GM19324 (cell line): ENCODE measurements around the gene BATF3.

ENCODE experiments used
- ATAC-seq: cut with Tn5 transposase; IDR thresholded peaks from one replicate; pipeline ENCODE4 v1.9.1; 2021; ENCODE audit warnings: mild to moderate bottlenecking, moderate library complexity; ENCODE audit not compliant: unreplicated experiment, low FRiP score

Gene BATF3

GRCh38 chr1:212710566-212710965 is 10.9 kb upstream of the BATF3 start:
- no peak for ATAC-seq

DNA sequence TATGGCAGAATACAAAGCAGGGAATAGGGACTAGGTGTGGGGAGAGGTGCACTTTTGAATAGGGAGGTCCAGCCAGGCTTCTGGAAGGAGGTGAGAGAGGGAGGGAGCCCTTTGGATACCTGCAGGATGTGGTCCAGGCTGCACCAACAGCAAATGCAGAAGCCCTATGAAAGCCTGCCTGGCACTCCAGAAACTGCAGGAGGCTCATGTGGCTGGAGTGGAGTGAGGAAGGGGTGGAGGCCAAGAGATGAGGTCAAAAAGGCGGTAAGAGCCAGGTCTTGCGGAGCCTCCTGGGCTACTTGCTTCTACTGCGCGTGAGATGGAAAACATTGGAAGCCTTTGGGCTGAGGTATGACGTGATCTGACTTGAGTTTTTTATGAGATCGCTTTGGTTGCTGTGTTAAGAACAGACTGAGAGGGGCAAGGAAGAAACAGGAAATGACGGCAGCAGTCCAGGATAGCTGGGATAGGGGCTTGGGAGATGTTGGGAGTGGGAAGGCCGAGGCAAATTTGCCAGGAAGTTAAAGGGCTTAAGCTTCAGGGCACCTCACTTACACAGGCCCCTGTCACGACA is 4.4 kb upstream of the BATF3 start:
- no peak for ATAC-seq

GRCh38 chr1:212702672-212703071 is 3.0 kb upstream of the BATF3 start:
- no peak for ATAC-seq

GRCh38 chr1:212701910-212702309 is 2.3 kb upstream of the BATF3 start:
- ATAC-seq: no peak

GRCh38 chr1:212700892-212701819 is 1.5 kb upstream of the BATF3 start:
- ATAC-seq: peak; percentile 35

DNA sequence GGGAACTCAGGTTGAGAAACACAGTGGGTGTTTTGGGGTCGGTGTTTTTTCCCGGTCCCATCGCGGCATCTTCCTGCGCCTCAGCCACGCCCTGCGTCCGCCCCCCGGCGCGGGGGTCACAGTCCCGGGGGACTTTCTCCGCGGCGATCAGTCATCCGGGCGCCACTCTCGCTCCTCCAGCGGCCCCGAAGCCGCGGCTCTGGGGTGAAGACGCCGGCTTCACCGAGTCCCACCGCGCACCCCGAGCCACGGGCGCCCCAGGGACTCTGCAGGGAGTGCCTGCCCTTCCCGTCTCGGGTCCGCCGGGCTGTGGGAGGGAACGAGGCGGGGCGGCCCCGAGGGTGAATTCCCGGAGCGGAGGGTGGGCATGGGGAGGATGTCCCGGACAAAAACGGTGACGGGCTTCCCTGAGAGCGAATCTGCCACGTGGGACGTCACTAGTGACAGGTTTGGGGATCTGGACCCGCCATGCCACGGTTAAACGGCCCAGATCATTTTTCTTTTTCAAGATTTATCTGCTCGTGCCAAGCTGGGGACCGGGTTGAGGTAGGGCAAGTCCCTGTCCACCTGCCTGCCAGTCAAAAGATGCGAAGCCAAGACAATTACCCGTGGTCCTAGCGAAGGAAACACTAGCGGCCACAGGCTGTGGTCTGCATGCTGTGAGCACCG is 717 bp upstream of the BATF3 start:
- no peak for ATAC-seq

GRCh38 chr1:212699104-212699624 is 476 bp downstream of the BATF3 start:
- no peak for ATAC-seq

DNA sequence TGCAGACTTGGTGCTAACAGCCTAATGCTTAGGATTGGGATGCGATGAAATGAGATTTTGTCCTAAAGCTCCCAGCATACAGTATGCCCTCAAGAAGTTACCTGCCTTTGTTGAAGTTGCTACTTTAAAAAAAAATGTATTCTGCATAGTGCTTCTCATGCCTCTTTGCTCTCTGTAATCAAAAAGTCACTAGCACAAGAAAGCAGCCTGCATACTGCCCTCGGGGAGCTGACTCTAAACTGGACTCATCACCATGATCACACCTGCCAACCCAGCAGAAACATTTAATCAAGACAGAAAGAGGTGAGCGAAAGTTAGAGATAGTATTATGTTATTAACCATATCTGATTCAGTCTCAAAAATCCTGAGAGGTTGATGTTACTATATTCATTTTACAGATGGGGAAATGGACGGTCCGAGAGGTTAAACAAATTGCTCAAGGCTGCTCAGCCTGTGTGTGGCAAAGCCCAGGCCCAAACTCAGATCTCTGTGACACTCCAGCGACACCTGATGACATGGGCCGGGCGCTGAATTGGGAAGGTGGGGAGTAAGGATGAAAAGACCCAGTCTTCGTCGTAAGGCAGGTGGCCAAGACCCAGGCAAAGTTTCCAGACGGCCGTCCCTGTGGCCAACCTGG is 1.1 kb downstream of the BATF3 start:
- ATAC-seq: no peak

- ATAC-seq: no peak
These were observed 2.8 kb downstream of the BATF3 start for GRCh38 chr1:212696721-212697331.

- ATAC-seq: no peak
These were observed 6.6 kb downstream of the BATF3 start for GRCh38 chr1:212692774-212693644.

GRCh38 chr1:212691561-212692071 is 8.0 kb downstream of the BATF3 start:
- peak; percentile 55 for ATAC-seq

- no peak for ATAC-seq
These were observed 8.7 kb downstream of the BATF3 start for GRCh38 chr1:212690816-212691403.

DNA sequence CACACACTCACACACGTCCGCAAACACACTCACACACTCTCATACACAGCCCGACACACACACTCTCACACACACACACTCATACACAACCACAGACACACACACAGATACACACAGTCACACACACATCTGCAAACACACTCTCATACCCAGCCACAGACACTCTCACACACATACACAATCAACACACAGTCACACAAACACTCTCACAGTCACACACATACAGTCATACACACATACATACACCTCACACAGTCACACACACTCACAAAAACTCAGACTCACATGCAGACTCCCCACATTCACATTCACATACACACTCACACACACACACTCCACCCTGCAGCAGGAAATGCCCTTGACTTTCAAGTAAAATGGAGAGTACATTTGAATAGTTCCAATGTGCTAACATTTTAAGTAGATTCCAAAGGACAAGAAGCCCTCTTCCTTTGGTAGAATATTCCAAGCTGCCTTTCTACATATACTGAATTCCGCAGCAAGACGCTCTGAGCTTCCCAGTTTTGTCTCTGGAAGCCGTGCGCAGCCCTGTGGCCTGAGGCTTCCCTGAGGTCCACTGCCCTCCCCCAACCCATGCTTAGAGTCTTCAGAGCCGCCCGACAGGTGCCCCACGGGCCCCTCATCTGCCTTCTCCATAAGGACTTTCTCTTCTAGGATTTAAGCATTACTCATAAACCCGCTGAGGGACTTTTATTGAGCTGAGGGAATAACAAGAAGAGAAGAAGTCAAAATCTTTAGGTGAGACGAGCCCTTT is 9.7 kb downstream of the BATF3 start:
- no peak for ATAC-seq

- no peak for ATAC-seq
These were observed 10.4 kb downstream of the BATF3 start for GRCh38 chr1:212689196-212689725.

- ATAC-seq: no peak
These were observed 11.1 kb downstream of the BATF3 start for GRCh38 chr1:212688341-212689047.

- no peak for ATAC-seq
These were observed 11.8 kb downstream of the BATF3 start for GRCh38 chr1:212687811-212688210.

GRCh38 chr1:212686591-212686990 is 13.0 kb downstream of the BATF3 start:
- no peak for ATAC-seq
